Activated CD4-positive, alpha-beta T cell treated with anti-CD3 and anti-CD28 coated beads, Interleukin-2, amount 50 U/mL, for 24 hours (primary cell): ENCODE results near the gene CXCL16.
"Not testable (repeated sequence)": the region's sequence is repeated elsewhere in the genome, so short reads cannot be mapped to it uniquely, and the experiment has no call there.

ENCODE experiments used
- DNase-seq, 2 donors: peaks; one replicate each; pipeline ENCODE4 v3.0.0-alpha.2; 2020; ENCODE audit warnings: low read depth in 1 of 2, low spot score in 1 of 2

The CXCL16 gene

GRCh38 chr17:4699401-4700056, 40.2 kb downstream of the CXCL16 start:
- not testable (repeated sequence) for DNase-seq

- DNase-seq, result no peak
These were observed 43.3 kb downstream of the CXCL16 start for GRCh38 chr17:4696437-4696805.

DNA sequence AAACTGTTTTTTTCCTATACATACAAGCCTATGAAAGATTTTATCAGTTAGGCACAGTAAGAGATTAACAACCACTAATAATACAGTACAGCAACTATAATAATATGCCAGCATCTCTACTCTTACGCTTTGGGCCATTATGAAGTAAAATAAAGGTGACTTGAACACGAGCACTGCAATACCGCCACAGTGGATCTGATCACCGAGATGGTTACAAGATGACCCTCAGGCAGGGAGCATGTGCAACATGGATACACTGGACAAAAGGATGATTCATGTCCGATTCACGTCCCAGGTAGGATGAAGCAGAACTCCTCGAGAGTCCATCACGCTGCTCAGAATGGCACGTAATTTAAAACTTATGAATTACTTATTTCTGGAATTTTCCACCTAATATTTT, 46.3 kb downstream of the CXCL16 start:
- no peak for DNase-seq

DNA sequence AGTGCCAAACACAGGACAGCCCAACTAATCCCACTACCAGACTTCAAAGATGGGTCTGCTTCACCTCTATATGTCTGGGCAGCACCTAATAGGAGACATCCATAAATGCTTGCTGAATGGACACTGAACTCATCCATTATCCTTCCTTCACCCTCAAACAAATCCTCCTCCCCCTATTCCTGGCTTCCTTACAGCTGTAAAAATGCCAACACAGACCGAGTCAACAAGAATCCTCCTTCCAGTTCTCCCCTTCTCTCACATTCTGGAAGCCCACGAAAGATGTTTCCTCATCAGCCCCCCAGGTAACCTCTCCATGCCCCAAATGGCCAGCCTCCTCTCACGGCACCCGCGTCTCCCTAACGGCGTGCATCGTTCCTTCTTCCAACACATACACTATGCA, 48.0 kb downstream of the CXCL16 start:
- DNase-seq, result no peak

GRCh38 chr17:4690745-4691144, 49.0 kb downstream of the CXCL16 start:
- no peak for DNase-seq

- DNase-seq, result not testable (repeated sequence)
These were observed 49.9 kb downstream of the CXCL16 start for GRCh38 chr17:4689872-4690271.

- not testable (repeated sequence) for DNase-seq
These were observed 56.0 kb downstream of the CXCL16 start for GRCh38 chr17:4683739-4684138.
